Astrocyte (in vitro differentiated cells and primary cell): Measurements from ENCODE around the gene KRT86. TPM values are rescaled to one million over a fixed set of nuclear protein-coding genes. Genes with fewer than 3 reads are reported as not detected.
A peak's percentile ranks its signal among the peaks of the same experiment; 100 is the strongest.

Experiments
- DNase-seq: peaks from one replicate; pipeline ENCODE4 v3.0.0-alpha.2; 2010; ENCODE audit warnings: low read depth
- FAIRE-seq: peaks from 2 replicates; lab custom pipeline; 2011; peaks lifted over from hg19 to GRCh38; lab: Jason Lieb, UNC
- H2AFZ ChIP-seq: 2 replicates; pipeline ENCODE4 v1.6.0; 2012; ENCODE audit warnings: low read depth, low read length, inconsistent platforms
- H3K27ac ChIP-seq: 2 replicates; pipeline ENCODE4 v1.5.1; 2011; ENCODE audit warnings: low read depth, low read length, inconsistent platforms
- H3K27me3 ChIP-seq: 2 replicates; pipeline ENCODE4 v1.6.0; 2011; ENCODE audit warnings: low read length, inconsistent platforms; ENCODE audit not compliant: insufficient read depth
- H3K36me3 ChIP-seq: 2 replicates; pipeline ENCODE4 v1.5.1; 2011; ENCODE audit warnings: low read length, inconsistent platforms; ENCODE audit not compliant: insufficient read depth
- H3K4me1 ChIP-seq: 2 replicates; pipeline ENCODE4 v1.5.1; 2011; ENCODE audit warnings: low read length, inconsistent platforms; ENCODE audit not compliant: insufficient read depth
- H3K4me2 ChIP-seq: 2 replicates; pipeline ENCODE4 v1.6.0; 2012; ENCODE audit warnings: low read length, inconsistent platforms
- H3K4me3 ChIP-seq: 2 replicates; pipeline ENCODE4 v1.5.1; 2011; ENCODE audit warnings: low read depth, mild to moderate bottlenecking, low read length, inconsistent platforms; ENCODE audit not compliant: insufficient read depth
- H3K79me2 ChIP-seq: 2 replicates; pipeline ENCODE4 v1.6.0; 2012; ENCODE audit warnings: mild to moderate bottlenecking, low read length, inconsistent platforms; ENCODE audit not compliant: insufficient read depth
- H3K9ac ChIP-seq: 2 replicates; pipeline ENCODE4 v1.6.0; 2012; ENCODE audit warnings: mild to moderate bottlenecking, low read length, inconsistent platforms
- H3K9me3 ChIP-seq: 2 replicates; pipeline ENCODE4 v1.5.1; 2012; ENCODE audit warnings: low read depth, mild to moderate bottlenecking, low read length, inconsistent platforms; ENCODE audit not compliant: insufficient read depth
- H4K20me1 ChIP-seq: 2 replicates; pipeline ENCODE4 v1.6.0; 2012; ENCODE audit warnings: low read length, inconsistent platforms; ENCODE audit not compliant: insufficient read depth
- H3K27ac Mint-ChIP-seq: one replicate; pipeline ENCODE4 v1.8.0; 2021; ENCODE audit warnings: mild to moderate bottlenecking, mixed read lengths; ENCODE audit not compliant: unreplicated experiment
- H3K27me3 Mint-ChIP-seq: one replicate; pipeline ENCODE4 v1.8.0; 2021; ENCODE audit warnings: low read depth, mixed read lengths; ENCODE audit not compliant: unreplicated experiment
- H3K36me3 Mint-ChIP-seq: one replicate; pipeline ENCODE4 v1.8.0; 2021; ENCODE audit warnings: low read depth, mixed read lengths; ENCODE audit not compliant: unreplicated experiment
- H3K4me1 Mint-ChIP-seq: one replicate; pipeline ENCODE4 v1.8.0; 2021; ENCODE audit warnings: low read depth, mixed read lengths; ENCODE audit not compliant: unreplicated experiment
- H3K4me3 Mint-ChIP-seq: one replicate; pipeline ENCODE4 v1.8.0; 2021; ENCODE audit warnings: mild to moderate bottlenecking, moderate library complexity, mixed read lengths; ENCODE audit not compliant: unreplicated experiment
- H3K9me3 Mint-ChIP-seq: one replicate; pipeline ENCODE4 v1.8.0; 2021; ENCODE audit warnings: mild to moderate bottlenecking, mixed read lengths; ENCODE audit not compliant: unreplicated experiment
- EZH2 ChIP-seq: IDR thresholded peaks from 2 replicates; pipeline ENCODE4 v1.6.1; 2012; ENCODE audit warnings: mild to moderate bottlenecking, low read length, inconsistent platforms; ENCODE audit not compliant: insufficient read depth
- total RNA-seq: library from RNA; stranded (reverse); gene quantifications from 2 replicates; pipeline ENCODE4 v1.2.1, GENCODE V29; 2021
- TF ChIP-seq, protein P1 (sequence below): IDR thresholded peaks from 2 replicates; pipeline ENCODE4 v1.5.1; 2011; ENCODE audit warnings: low read depth, mild to moderate bottlenecking, inconsistent platforms, low read length, moderate library complexity; ENCODE audit not compliant: insufficient read depth

KRT86 gene
- total RNA-seq, 1 donor from 2014 or later = 0.43 TPM

DNA sequence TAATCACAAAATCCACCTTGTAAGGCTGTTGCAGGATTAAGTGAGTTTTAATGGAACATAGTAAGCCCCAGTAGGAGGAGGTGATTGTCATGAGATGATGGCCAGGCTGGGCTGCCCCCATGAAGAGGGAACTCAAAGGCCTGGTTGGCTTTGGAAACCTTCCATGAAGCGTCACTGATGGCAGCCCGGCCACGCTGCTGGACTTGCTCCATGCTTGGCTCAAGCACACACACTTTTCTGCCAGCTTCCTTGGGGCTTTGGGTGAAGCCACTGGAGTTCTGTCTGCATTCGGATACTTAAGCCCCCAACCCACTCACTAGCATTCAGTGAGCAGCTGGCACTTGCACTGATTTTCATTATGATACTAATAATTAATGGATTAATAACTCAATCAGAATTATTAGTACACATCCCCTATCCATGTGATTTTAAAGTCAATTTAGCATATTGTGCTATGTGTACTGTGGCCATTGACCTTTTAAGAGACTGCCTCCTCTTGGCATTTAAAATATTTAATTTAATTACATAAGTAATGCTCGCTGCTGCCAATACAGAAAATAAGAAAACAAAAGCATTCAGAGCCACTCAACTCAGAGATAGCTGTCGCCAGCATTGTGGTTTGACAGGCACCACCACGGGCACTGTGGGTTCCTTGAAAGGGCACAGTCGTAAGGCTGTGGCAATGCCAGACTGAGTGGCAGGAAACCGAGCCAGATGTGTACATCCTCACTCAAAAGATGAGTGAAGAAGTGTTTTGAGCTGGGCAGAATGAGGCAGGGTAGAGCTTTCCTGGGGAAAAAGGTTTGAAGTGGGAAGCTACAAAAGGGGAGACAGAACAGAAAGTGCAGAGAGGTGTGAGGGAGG, 77.0 kb downstream of the KRT86 start:
- no peaks in the 10 kb centered on the region for H4K20me1 ChIP-seq
- no peaks in the 10 kb centered on the region for H3K36me3 Mint-ChIP-seq
- no peak overlapping the region for H3K4me3 ChIP-seq
- FAIRE-seq (no peak), DNase-seq (no peak)
- peaks cover 70% of the 10 kb centered on the region for H3K27me3 Mint-ChIP-seq
- no peaks in the 10 kb centered on the region for H3K9me3 ChIP-seq
- no peaks in the 10 kb centered on the region for H3K79me2 ChIP-seq
- no peaks in the 10 kb centered on the region for H3K9me3 Mint-ChIP-seq
- no peak overlapping the region for H3K27ac Mint-ChIP-seq
- H3K27ac ChIP-seq = no peak overlapping the region
- H3K4me1 Mint-ChIP-seq = peaks cover 2% of the 10 kb centered on the region
- peak overlapping the region; percentile 18 for H3K4me3 Mint-ChIP-seq
- no peak overlapping the region for H3K4me2 ChIP-seq
- H3K9ac ChIP-seq = no peak overlapping the region
- no peak for TF ChIP-seq EZH2
- TF ChIP-seq, protein P1, sequence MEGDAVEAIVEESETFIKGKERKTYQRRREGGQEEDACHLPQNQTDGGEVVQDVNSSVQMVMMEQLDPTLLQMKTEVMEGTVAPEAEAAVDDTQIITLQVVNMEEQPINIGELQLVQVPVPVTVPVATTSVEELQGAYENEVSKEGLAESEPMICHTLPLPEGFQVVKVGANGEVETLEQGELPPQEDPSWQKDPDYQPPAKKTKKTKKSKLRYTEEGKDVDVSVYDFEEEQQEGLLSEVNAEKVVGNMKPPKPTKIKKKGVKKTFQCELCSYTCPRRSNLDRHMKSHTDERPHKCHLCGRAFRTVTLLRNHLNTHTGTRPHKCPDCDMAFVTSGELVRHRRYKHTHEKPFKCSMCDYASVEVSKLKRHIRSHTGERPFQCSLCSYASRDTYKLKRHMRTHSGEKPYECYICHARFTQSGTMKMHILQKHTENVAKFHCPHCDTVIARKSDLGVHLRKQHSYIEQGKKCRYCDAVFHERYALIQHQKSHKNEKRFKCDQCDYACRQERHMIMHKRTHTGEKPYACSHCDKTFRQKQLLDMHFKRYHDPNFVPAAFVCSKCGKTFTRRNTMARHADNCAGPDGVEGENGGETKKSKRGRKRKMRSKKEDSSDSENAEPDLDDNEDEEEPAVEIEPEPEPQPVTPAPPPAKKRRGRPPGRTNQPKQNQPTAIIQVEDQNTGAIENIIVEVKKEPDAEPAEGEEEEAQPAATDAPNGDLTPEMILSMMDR = no peak
- H3K4me1 ChIP-seq = no peaks in the 10 kb centered on the region
- no peak overlapping the region for H2AFZ ChIP-seq
- peaks cover 41% of the 10 kb centered on the region for H3K27me3 ChIP-seq
- H3K36me3 ChIP-seq = no peaks in the 10 kb centered on the region

DNA sequence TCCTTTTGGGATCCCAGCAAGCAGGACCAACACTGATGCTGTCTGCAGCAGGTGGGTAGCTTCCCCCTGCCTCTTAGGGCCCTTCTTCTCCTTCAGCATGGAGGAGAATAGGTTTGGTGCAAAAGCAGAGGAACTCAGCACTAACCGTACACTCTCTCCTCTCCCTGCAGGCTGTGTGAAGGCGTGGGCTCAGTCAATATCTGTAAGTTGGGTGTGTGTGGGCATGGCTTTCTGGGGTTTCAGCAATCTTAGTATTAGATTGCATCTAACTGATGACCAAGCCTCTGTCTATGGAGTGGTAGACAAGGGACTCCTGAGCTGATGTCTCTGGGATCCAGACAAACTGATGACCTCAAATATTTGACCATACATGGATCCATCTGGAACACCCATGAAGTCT, 78.5 kb downstream of the KRT86 start:
- H3K27ac Mint-ChIP-seq = no peak overlapping the region
- H3K4me3 Mint-ChIP-seq = no peak overlapping the region
- no peak overlapping the region for H3K27ac ChIP-seq
- TF ChIP-seq EZH2 = no peak
- TF ChIP-seq, protein P1 = no peak
- no peaks in the 10 kb centered on the region for H3K9me3 ChIP-seq
- H3K36me3 Mint-ChIP-seq = no peaks in the 10 kb centered on the region
- FAIRE-seq (no peak), DNase-seq (no peak)
- peaks cover 60% of the 10 kb centered on the region for H3K27me3 Mint-ChIP-seq
- no peaks in the 10 kb centered on the region for H3K9me3 Mint-ChIP-seq
- peaks cover 41% of the 10 kb centered on the region for H3K27me3 ChIP-seq
- H3K4me3 ChIP-seq = no peak overlapping the region
- no peak overlapping the region for H2AFZ ChIP-seq
- H3K4me1 ChIP-seq = no peaks in the 10 kb centered on the region
- H3K4me2 ChIP-seq = no peak overlapping the region
- H4K20me1 ChIP-seq = no peaks in the 10 kb centered on the region
- H3K36me3 ChIP-seq = no peaks in the 10 kb centered on the region
- no peaks in the 10 kb centered on the region for H3K79me2 ChIP-seq
- H3K4me1 Mint-ChIP-seq = peaks cover 2% of the 10 kb centered on the region
- no peak overlapping the region for H3K9ac ChIP-seq

DNA sequence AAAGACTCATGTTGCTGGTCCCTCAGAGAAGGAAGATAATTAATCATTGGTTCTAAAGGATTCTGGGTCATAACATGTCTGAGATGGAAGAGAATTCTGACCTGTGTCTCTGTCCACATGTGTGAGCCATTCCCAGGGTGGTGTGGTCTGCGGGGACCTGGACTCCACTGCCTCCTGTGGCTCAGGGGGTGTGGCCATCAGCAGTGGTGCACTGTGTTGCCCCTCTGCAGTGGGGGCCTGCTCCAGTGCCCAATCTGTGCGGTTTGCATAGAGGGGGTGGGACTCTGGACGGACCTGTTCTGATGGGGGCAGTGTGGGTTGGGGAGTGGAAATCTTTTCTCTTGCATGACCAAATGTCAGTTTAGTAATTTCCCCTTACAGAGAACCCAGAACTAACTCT, 79.3 kb downstream of the KRT86 start:
- Mint-ChIP-seq H3K9me3 (no peaks in the 10 kb centered on the region), H3K27ac (no peak overlapping the region), H3K4me1 (peaks cover 2% of the 10 kb centered on the region), H3K27me3 (peaks cover 58% of the 10 kb centered on the region), H3K4me3 (no peak overlapping the region), H3K36me3 (no peaks in the 10 kb centered on the region)
- no peak overlapping the region for H3K9ac ChIP-seq
- no peak overlapping the region for H3K27ac ChIP-seq
- no peaks in the 10 kb centered on the region for H3K36me3 ChIP-seq
- H3K4me2 ChIP-seq = no peak overlapping the region
- H2AFZ ChIP-seq = no peak overlapping the region
- H3K79me2 ChIP-seq = no peaks in the 10 kb centered on the region
- H3K9me3 ChIP-seq = no peaks in the 10 kb centered on the region
- TF ChIP-seq, protein P1 = no peak
- TF ChIP-seq EZH2 = no peak
- no peaks in the 10 kb centered on the region for H4K20me1 ChIP-seq
- no peak for DNase-seq
- peaks cover 41% of the 10 kb centered on the region for H3K27me3 ChIP-seq
- no peak overlapping the region for H3K4me3 ChIP-seq
- no peak for FAIRE-seq
- H3K4me1 ChIP-seq = no peaks in the 10 kb centered on the region
